Panc1 (cell line): Measurements from ENCODE around the gene ADAM22.

Experiments
- CTCF ChIP-seq: fragments of 450-650 bp; IDR thresholded peaks from 2 replicates; pipeline ENCODE4 v1.5.1; 2017; ENCODE audit warnings: mild to moderate bottlenecking
- POLR2AphosphoS5 ChIP-seq: IDR thresholded peaks from 2 replicates; pipeline ENCODE4 v1.6.1; 2012; ENCODE audit warnings: mild to moderate bottlenecking, low read depth, low read length, moderate library complexity

- no peak for TF ChIP-seq CTCF
- TF ChIP-seq POLR2AphosphoS5, result no peak
Observed at GRCh38 chr7:88083883-88084282, 149.8 kb downstream of the ADAM22 start.
